ENCODE data around the gene XCL1. TPM values are rescaled to one million over a fixed set of nuclear protein-coding genes. Genes with fewer than 3 reads are reported as not detected.
"Not testable (repeated sequence)": the region's sequence is repeated elsewhere in the genome, so short reads cannot be mapped to it uniquely, and the experiment has no call there.

XCL1 gene
- under 1 TPM in 4 of 10 donors, not detected in 6; 0.12 to 0.50 (median 0.33) TPM for polyA plus RNA-seq (ENCODE audit: insufficient read length in 10 of 10)
- long read RNA-seq, donor 1, partial matches to known transcripts, result 0 of 2 reads
- long read RNA-seq, donor 1, other reads (novel, unspliced or antisense), result 0 of 2 reads
- long read RNA-seq, donor 2, result 0 reads
- long read RNA-seq, donor 3, result 0 reads
- long read RNA-seq, donor 4, result 0 reads
- long read RNA-seq, donor 5, result 0 reads
- long read RNA-seq, donor 6, result 0 reads
- long read RNA-seq, donor 7, result 0 reads
- long read RNA-seq, donor 8, result 0 reads
- long read RNA-seq, donor 9, result 0 reads

GRCh38 chr1:168576245-168576688 is at the start of gene XCL1:
Gene XCL1, plus strand, starts transcription at chr1:168576605. Its CDS starts 33 bp downstream, at chr1:168576638.
- DNase-seq, result not testable (repeated sequence)

- no peak for DNase-seq
Measured at GRCh38 chr1:168529518-168529917, 46.9 kb upstream of the XCL1 start.

- no peak for DNase-seq
Measured at GRCh38 chr1:168531615-168532345, 44.6 kb upstream of the XCL1 start.

- no peak for DNase-seq
Measured at GRCh38 chr1:168535536-168535935, 40.9 kb upstream of the XCL1 start.

- DNase-seq, result not testable (repeated sequence)
Measured at GRCh38 chr1:168540798-168541197, 35.6 kb upstream of the XCL1 start.

- DNase-seq, result not testable (repeated sequence)
Measured at GRCh38 chr1:168542978-168543377, 33.4 kb upstream of the XCL1 start.

GRCh38 chr1:168543840-168544498 is 32.4 kb upstream of the XCL1 start, which contains the start of gene XCL2:
Gene XCL2, minus strand, starts transcription at chr1:168543997. Its CDS starts 33 bp downstream, at chr1:168543964.
- DNase-seq, result not testable (repeated sequence)

GRCh38 chr1:168545678-168546552 is 30.5 kb upstream of the XCL1 start:
- DNase-seq, result not testable (repeated sequence)

- not testable (repeated sequence) for DNase-seq
Measured at GRCh38 chr1:168546553-168546895, 29.9 kb upstream of the XCL1 start.

GRCh38 chr1:168550971-168551370 is 25.4 kb upstream of the XCL1 start:
- DNase-seq, result no peak

GRCh38 chr1:168551688-168552087 is 24.7 kb upstream of the XCL1 start:
- no peak for DNase-seq

GRCh38 chr1:168552961-168553360 is 23.4 kb upstream of the XCL1 start:
- DNase-seq, result no peak

GRCh38 chr1:168553680-168554553 is 22.5 kb upstream of the XCL1 start:
- no peak for DNase-seq

GRCh38 chr1:168554603-168555483 is 21.6 kb upstream of the XCL1 start:
- no peak for DNase-seq

- DNase-seq, result no peak
Measured at GRCh38 chr1:168555508-168556046, 20.8 kb upstream of the XCL1 start.

GRCh38 chr1:168556647-168557046 is 19.8 kb upstream of the XCL1 start:
- DNase-seq, result no peak

- DNase-seq, result no peak
Measured at GRCh38 chr1:168560370-168560769, 16.0 kb upstream of the XCL1 start.

GRCh38 chr1:168561989-168562388 is 14.4 kb upstream of the XCL1 start:
- DNase-seq, result no peak

GRCh38 chr1:168565825-168566224 is 10.6 kb upstream of the XCL1 start:
- no peak for DNase-seq

All from muscle of back (tissue), 13 donors.